Stimulated activated naive CD8-positive, alpha-beta T cell treated with anti-CD3 and anti-CD28 coated beads, Interleukin-15, amount 100 ng/mL, for 72 hours (primary cell): ENCODE data around the gene MAN1C1.

Experiments
- ATAC-seq: fragments of 150-1000 bp; cut with Tn5 transposase; 2 replicates; pipeline ENCODE4 v1.10.0; 2021; ENCODE audit warnings: mild to moderate bottlenecking, moderate library complexity
- DNase-seq, 2 donors: peaks; one replicate each; pipeline ENCODE4 v3.0.0; 2021 to 2022
- H3K27ac Mint-ChIP-seq, 2 donors: one replicate each; pipeline ENCODE4 v1.8.0; 2022; ENCODE audit warnings: mild to moderate bottlenecking in 2 of 2, mixed read lengths in 2 of 2, moderate library complexity in 2 of 2
- H3K27me3 Mint-ChIP-seq: one replicate; pipeline ENCODE4 v1.8.0; 2022; ENCODE audit warnings: mixed read lengths
- H3K4me1 Mint-ChIP-seq: one replicate; pipeline ENCODE4 v1.8.0; 2022; ENCODE audit warnings: mild to moderate bottlenecking, mixed read lengths
- H3K4me3 Mint-ChIP-seq, 2 donors: one replicate each; pipeline ENCODE4 v1.8.0; 2022; ENCODE audit warnings: mild to moderate bottlenecking in 2 of 2, mixed read lengths in 2 of 2, moderate library complexity in 1 of 2
- H3K9me3 Mint-ChIP-seq, 2 donors: one replicate each; pipeline ENCODE4 v1.8.0; 2022; ENCODE audit warnings: mixed read lengths in 2 of 2

Gene MAN1C1

DNA sequence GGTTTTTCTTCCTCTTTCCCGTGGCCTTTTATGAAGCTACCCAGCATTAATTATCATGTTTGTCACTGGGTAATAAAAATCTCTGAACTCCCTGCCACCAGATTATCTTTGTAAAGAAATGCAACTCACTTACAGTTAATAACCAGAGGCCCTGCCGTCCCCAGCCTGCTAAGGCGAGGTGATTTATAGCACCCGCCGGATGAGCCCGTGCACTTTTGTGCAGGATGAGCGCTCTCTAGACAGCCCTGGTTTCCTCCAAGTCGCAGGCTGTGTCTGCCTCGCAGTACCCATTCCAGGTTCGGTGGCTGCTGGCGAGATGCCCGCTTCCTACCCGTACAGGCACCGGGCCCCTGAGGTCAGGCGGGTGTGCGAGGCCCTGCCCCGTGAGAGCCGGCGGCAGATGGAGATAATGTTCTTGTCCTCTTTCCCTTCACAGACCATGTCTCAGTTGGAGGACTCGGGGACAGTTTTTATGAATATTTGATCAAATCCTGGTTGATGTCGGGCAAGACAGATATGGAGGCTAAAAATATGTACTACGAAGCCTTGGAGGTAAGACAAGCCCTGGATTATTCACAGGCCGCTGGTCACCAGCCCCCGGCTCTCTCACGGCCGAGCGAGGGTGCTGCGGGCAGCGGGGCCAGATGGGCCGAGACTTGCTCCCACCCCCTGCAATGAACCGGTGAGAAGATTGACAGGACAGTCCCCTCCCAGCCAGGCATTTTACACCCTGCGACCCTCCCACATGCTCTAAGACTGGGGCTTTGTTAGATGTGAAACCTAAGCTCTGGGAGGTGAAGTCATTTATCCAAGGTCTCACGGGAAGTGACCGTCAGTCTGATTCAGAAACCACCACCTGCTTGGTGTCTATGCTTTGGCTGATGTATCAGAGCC, 154.9 kb downstream of the MAN1C1 start:
- peaks cover 12% of the 10 kb centered on the region for H3K27me3 Mint-ChIP-seq
- ATAC-seq, result peak; percentile 18
- peak overlapping the region; percentile 60 to 73 for H3K4me3 Mint-ChIP-seq
- H3K4me1 Mint-ChIP-seq, result peaks cover 98% of the 10 kb centered on the region
- peak in 1 of 2 donors; percentile 33 for DNase-seq
- peak overlapping the region; percentile 40 to 89 for H3K27ac Mint-ChIP-seq
- no peaks in the 10 kb centered on the region for H3K9me3 Mint-ChIP-seq

DNA sequence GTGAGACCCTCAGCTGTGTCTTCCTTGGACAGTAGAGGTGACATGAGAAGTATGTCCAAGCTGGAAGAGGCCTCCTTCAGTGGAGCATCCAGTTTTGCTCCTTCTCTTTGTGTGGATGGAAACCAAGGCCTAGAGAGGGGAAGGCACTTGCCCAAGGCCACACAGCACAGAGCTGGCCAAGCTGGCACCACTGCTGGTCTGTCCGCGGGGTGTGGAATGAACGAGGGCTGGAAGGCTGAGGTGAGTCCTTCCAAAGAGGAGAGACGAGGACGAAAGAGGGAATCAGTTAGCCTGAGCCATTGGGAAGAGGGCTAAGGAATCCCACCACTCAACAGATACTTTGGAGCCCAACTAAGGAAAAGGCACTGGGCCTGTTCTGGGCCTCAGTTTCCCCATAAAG, 155.6 kb downstream of the MAN1C1 start:
- H3K27me3 Mint-ChIP-seq, result peaks cover 12% of the 10 kb centered on the region
- DNase-seq (no peak), ATAC-seq (no peak)
- no peaks in the 10 kb centered on the region for H3K9me3 Mint-ChIP-seq
- H3K4me3 Mint-ChIP-seq, result peak overlapping the region in 1 of 2 donors; percentile 73
- H3K4me1 Mint-ChIP-seq, result peaks cover 98% of the 10 kb centered on the region
- H3K27ac Mint-ChIP-seq, result no peak overlapping the region

- DNase-seq (no peak), ATAC-seq (no peak)
- H3K27ac Mint-ChIP-seq, result peak overlapping the region in 1 of 2 donors; percentile 49
- H3K4me1 Mint-ChIP-seq, result peaks cover 98% of the 10 kb centered on the region
- H3K4me3 Mint-ChIP-seq, result no peak overlapping the region
- H3K9me3 Mint-ChIP-seq, result no peaks in the 10 kb centered on the region
- H3K27me3 Mint-ChIP-seq, result peaks cover 12% of the 10 kb centered on the region
These were observed 156.2 kb downstream of the MAN1C1 start for GRCh38 chr1:25772692-25773245.

- Mint-ChIP-seq H3K27ac (peak overlapping the region in 1 of 2 donors; percentile 68), H3K27me3 (peaks cover 12% of the 10 kb centered on the region), H3K9me3 (no peaks in the 10 kb centered on the region), H3K4me3 (peak overlapping the region; percentile 78 to 79), H3K4me1 (peaks cover 98% of the 10 kb centered on the region)
- ATAC-seq (no peak), DNase-seq (no peak)
These were observed 157.0 kb downstream of the MAN1C1 start for GRCh38 chr1:25773441-25774125.

DNA sequence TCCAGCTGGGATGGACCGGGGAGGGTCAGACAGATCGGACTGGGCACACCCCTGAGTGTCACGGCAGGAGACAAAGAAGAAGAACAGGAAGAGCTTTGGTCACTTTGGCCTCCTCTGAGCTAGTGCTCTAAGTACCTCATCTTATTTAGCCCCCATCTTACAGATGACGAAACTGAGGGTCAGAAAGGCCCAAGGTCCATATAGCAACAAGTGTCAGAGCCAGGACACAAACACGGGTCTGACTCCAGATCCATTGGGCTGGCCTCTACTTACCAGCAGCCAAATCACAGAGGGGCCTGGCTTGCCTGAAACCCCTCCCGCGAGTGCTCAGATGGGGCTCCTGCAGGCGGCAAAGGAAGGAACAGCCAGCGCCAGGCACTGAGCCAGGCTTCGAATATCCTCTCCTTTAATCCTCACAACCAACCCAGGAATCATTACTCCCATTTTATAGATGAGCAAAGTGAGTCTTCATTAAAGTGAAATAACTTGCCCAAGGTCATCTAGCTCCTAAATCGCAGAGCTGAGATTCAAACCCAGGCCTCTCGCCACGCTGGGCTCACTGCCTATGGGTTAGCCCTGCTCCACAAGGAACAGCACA, 157.7 kb downstream of the MAN1C1 start:
- peaks cover 93% of the 10 kb centered on the region for H3K4me1 Mint-ChIP-seq
- DNase-seq (no peak), ATAC-seq (no peak)
- H3K4me3 Mint-ChIP-seq, result peak overlapping the region; percentile 78 to 79
- peak overlapping the region; percentile 40 to 94 for H3K27ac Mint-ChIP-seq
- no peaks in the 10 kb centered on the region for H3K9me3 Mint-ChIP-seq
- peaks cover 12% of the 10 kb centered on the region for H3K27me3 Mint-ChIP-seq

GRCh38 chr1:25774921-25775771, 158.6 kb downstream of the MAN1C1 start:
- peak; percentile 81 to 87 for DNase-seq
- peak overlapping the region; percentile 43 to 94 for H3K27ac Mint-ChIP-seq
- H3K27me3 Mint-ChIP-seq, result peaks cover 12% of the 10 kb centered on the region
- no peaks in the 10 kb centered on the region for H3K9me3 Mint-ChIP-seq
- peak; percentile 94 for ATAC-seq
- peak overlapping the region; percentile 78 to 79 for H3K4me3 Mint-ChIP-seq
- H3K4me1 Mint-ChIP-seq, result peaks cover 85% of the 10 kb centered on the region

- H3K27me3 Mint-ChIP-seq, result no peaks in the 10 kb centered on the region
- no peak overlapping the region for H3K4me3 Mint-ChIP-seq
- peak overlapping the region in 1 of 2 donors; percentile 54 for H3K27ac Mint-ChIP-seq
- DNase-seq, result no peak
- H3K4me1 Mint-ChIP-seq, result peaks cover 53% of the 10 kb centered on the region
- ATAC-seq, result no peak
- no peaks in the 10 kb centered on the region for H3K9me3 Mint-ChIP-seq
These were observed 162.8 kb downstream of the MAN1C1 start for GRCh38 chr1:25779388-25779787.

GRCh38 chr1:25779894-25780293, 163.3 kb downstream of the MAN1C1 start:
- H3K27me3 Mint-ChIP-seq, result no peaks in the 10 kb centered on the region
- H3K4me3 Mint-ChIP-seq, result no peak overlapping the region
- no peak for DNase-seq
- H3K4me1 Mint-ChIP-seq, result peaks cover 48% of the 10 kb centered on the region
- no peaks in the 10 kb centered on the region for H3K9me3 Mint-ChIP-seq
- H3K27ac Mint-ChIP-seq, result peak overlapping the region in 1 of 2 donors; percentile 54
- ATAC-seq, result no peak

- no peak overlapping the region for H3K4me3 Mint-ChIP-seq
- H3K27ac Mint-ChIP-seq, result peak overlapping the region in 1 of 2 donors; percentile 50
- no peak for DNase-seq
- no peak for ATAC-seq
- no peaks in the 10 kb centered on the region for H3K27me3 Mint-ChIP-seq
- H3K4me1 Mint-ChIP-seq, result peaks cover 42% of the 10 kb centered on the region
- no peaks in the 10 kb centered on the region for H3K9me3 Mint-ChIP-seq
These were observed 163.9 kb downstream of the MAN1C1 start for GRCh38 chr1:25780318-25781129.

GRCh38 chr1:25781130-25781433, 164.5 kb downstream of the MAN1C1 start:
- H3K27ac Mint-ChIP-seq, result peak overlapping the region in 1 of 2 donors; percentile 50
- H3K27me3 Mint-ChIP-seq, result no peaks in the 10 kb centered on the region
- H3K4me3 Mint-ChIP-seq, result no peak overlapping the region
- DNase-seq (no peak), ATAC-seq (no peak)
- no peaks in the 10 kb centered on the region for H3K9me3 Mint-ChIP-seq
- peaks cover 37% of the 10 kb centered on the region for H3K4me1 Mint-ChIP-seq

- no peak for ATAC-seq
- H3K9me3 Mint-ChIP-seq, result no peaks in the 10 kb centered on the region
- H3K4me3 Mint-ChIP-seq, result no peak overlapping the region
- DNase-seq, result no peak
- no peaks in the 10 kb centered on the region for H3K27me3 Mint-ChIP-seq
- H3K4me1 Mint-ChIP-seq, result peaks cover 33% of the 10 kb centered on the region
- H3K27ac Mint-ChIP-seq, result peak overlapping the region; percentile 5 to 95
These were observed 166.1 kb downstream of the MAN1C1 start for GRCh38 chr1:25782608-25783201.

DNA sequence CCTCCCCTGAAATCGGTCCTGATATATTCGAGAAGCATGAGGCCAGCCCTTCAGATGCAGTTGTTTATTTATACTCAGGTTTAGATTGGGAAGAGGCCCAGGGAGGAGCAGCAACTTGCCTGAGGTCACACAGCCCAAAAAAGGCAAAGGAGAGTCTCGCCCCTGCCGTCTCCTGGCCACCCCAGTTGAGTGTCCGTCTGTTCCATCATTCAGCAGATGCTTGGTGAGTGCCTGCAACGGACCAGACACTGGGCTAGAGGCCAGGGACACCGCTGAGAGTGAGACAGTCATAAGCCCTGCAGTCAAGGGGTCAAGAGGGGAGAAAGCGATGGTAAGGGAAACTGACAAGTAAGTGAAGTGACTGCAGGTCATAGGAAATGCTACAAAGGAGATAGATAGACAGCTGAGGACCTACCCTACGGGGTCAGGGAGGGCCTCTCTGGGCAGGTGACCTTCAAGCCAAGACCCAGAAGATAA, 168.0 kb downstream of the MAN1C1 start:
- Mint-ChIP-seq H3K4me1 (peaks cover 21% of the 10 kb centered on the region), H3K27ac (no peak overlapping the region), H3K27me3 (no peaks in the 10 kb centered on the region), H3K9me3 (no peaks in the 10 kb centered on the region), H3K4me3 (no peak overlapping the region)
- DNase-seq (no peak), ATAC-seq (no peak)

DNA sequence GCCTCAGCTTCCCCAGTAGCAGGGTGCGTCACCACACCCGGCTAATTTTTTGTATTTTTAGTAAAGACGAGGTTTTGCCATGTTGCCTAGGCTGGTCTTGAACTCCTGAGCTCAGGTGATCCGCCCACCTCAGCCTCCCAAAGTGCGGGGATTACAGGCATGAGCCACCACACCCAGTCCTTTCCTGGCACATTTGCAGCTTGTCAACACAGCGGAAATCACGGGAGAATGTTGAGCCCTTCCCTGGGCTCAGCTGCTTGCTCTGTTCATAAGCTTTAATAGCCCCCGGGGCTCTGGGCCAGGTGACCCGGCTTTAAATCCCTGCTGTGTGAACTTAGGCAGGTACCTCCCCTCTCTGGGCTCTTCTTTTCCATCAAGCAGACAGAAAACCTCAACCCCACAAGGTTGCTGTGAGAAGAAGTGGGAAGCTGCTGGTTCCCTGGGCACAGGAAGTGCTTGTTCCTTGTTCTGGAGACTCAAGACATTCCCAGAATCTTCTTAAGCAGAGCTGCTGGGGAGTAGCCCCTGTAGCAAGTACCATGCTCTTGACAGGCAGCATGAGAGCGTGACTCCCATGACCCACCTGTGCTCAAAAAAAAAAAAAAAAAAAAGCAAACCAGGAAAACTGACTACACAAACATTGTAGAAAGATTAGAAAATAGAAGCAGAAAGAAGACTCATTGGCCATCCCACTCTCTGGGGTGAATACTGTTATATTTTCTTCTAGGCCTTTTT, 168.9 kb downstream of the MAN1C1 start:
- DNase-seq (no peak), ATAC-seq (no peak)
- Mint-ChIP-seq H3K27ac (peak overlapping the region in 1 of 2 donors; percentile 84), H3K4me3 (no peak overlapping the region), H3K9me3 (no peaks in the 10 kb centered on the region), H3K4me1 (peaks cover 28% of the 10 kb centered on the region), H3K27me3 (no peaks in the 10 kb centered on the region)
